LNCaP clone FGC (cell line): Measurements from ENCODE around the gene APC2.

Experiments
- DNase-seq: peaks from one replicate; pipeline ENCODE4 v3.0.0-alpha.2; 2011; ENCODE audit warnings: low read depth
- H3K4me3 ChIP-seq: 2 replicates; pipeline ENCODE4 v1.5.1; 2011; ENCODE audit warnings: mild to moderate bottlenecking, low read depth, low read length, control low read depth
- CTCF ChIP-seq: IDR thresholded peaks from 2 replicates; pipeline ENCODE4 v1.5.1; 2012; ENCODE audit warnings: mild to moderate bottlenecking; ENCODE audit not compliant: control insufficient read depth, insufficient read depth; ENCODE audit errors: extremely low read depth

APC2 gene

GRCh38 chr19:1432507-1432887 lies 17.4 kb upstream of the APC2 start:
- TF ChIP-seq CTCF: no peak
- no peak overlapping the region for H3K4me3 ChIP-seq
- no peak for DNase-seq

GRCh38 chr19:1433119-1434039 lies 16.5 kb upstream of the APC2 start:
- no peak overlapping the region for H3K4me3 ChIP-seq
- no peak for DNase-seq
- no peak for TF ChIP-seq CTCF

GRCh38 chr19:1434040-1434366 lies 15.9 kb upstream of the APC2 start:
- no peak for DNase-seq
- TF ChIP-seq CTCF: no peak
- no peak overlapping the region for H3K4me3 ChIP-seq

GRCh38 chr19:1434577-1435060 lies 15.3 kb upstream of the APC2 start:
- TF ChIP-seq CTCF: no peak
- H3K4me3 ChIP-seq: no peak overlapping the region
- no peak for DNase-seq

GRCh38 chr19:1435378-1435989 lies 14.4 kb upstream of the APC2 start:
- no peak for TF ChIP-seq CTCF

GRCh38 chr19:1437609-1438008 lies 12.3 kb upstream of the APC2 start:
- TF ChIP-seq CTCF: no peak
- H3K4me3 ChIP-seq: no peak overlapping the region; the same call in 1 of the 2 replicates
- no peak for DNase-seq

More at GRCh38 chr19:1435378-1435989, 14.4 kb upstream of the APC2 start:
- DNase-seq: no peak
- H3K4me3 ChIP-seq: no peak overlapping the region
